GM21529 (cell line): ENCODE results near the gene STUM.

Source experiments
- ATAC-seq: cut with Tn5 transposase; IDR thresholded peaks from one replicate; pipeline ENCODE4 v1.9.1; 2021; ENCODE audit not compliant: unreplicated experiment

STUM gene

GRCh38 chr1:226560243-226560642 lies 11.7 kb downstream of the STUM start:
- no peak for ATAC-seq

GRCh38 chr1:226562989-226563388 lies 14.4 kb downstream of the STUM start:
- ATAC-seq: no peak

- no peak for ATAC-seq
These were observed 15.1 kb downstream of the STUM start for GRCh38 chr1:226563666-226564065.

- ATAC-seq: no peak
These were observed 16.9 kb downstream of the STUM start for GRCh38 chr1:226565476-226565875.

- ATAC-seq: no peak
These were observed 17.7 kb downstream of the STUM start for GRCh38 chr1:226566234-226566633.

GRCh38 chr1:226566760-226567159 lies 18.2 kb downstream of the STUM start:
- ATAC-seq: no peak

- ATAC-seq: no peak
These were observed 19.7 kb downstream of the STUM start for GRCh38 chr1:226568077-226568831.

GRCh38 chr1:226568975-226569741 lies 20.6 kb downstream of the STUM start:
- no peak for ATAC-seq

GRCh38 chr1:226569879-226570547 lies 21.4 kb downstream of the STUM start:
- peak; percentile 49 for ATAC-seq

GRCh38 chr1:226571893-226572292 lies 23.3 kb downstream of the STUM start:
- no peak for ATAC-seq

GRCh38 chr1:226572325-226572726 lies 23.8 kb downstream of the STUM start:
- no peak for ATAC-seq

- no peak for ATAC-seq
These were observed 25.5 kb downstream of the STUM start for GRCh38 chr1:226574044-226574443.

GRCh38 chr1:226574591-226575435 lies 26.2 kb downstream of the STUM start:
- no peak for ATAC-seq

- no peak for ATAC-seq
These were observed 26.8 kb downstream of the STUM start for GRCh38 chr1:226575436-226575720.

GRCh38 chr1:226575739-226576378 lies 27.3 kb downstream of the STUM start:
- no peak for ATAC-seq

GRCh38 chr1:226576601-226577000 lies 28.0 kb downstream of the STUM start:
- no peak for ATAC-seq

- no peak for ATAC-seq
These were observed 29.0 kb downstream of the STUM start for GRCh38 chr1:226577401-226578180.

GRCh38 chr1:226578946-226579578 lies 30.5 kb downstream of the STUM start:
- ATAC-seq: no peak

GRCh38 chr1:226579781-226580323 lies 31.3 kb downstream of the STUM start:
- no peak for ATAC-seq
